Retinal pigment epithelial cell (primary cell): ENCODE measurements around the gene LRP2.

Source experiments
- DNase-seq: peaks from one replicate; pipeline ENCODE4 v3.0.0-alpha.2; 2010; ENCODE audit warnings: low read depth
- H3K4me3 ChIP-seq: 2 replicates; pipeline ENCODE4 v1.5.1; 2011; ENCODE audit warnings: mild to moderate bottlenecking, low read length, control low read depth, moderate library complexity
- CTCF ChIP-seq: conservative IDR thresholded peaks from 2 replicates; pipeline ENCODE4 v1.5.1; 2011; ENCODE audit warnings: low read depth, low read length, control low read depth, inconsistent platforms

The LRP2 gene

DNA sequence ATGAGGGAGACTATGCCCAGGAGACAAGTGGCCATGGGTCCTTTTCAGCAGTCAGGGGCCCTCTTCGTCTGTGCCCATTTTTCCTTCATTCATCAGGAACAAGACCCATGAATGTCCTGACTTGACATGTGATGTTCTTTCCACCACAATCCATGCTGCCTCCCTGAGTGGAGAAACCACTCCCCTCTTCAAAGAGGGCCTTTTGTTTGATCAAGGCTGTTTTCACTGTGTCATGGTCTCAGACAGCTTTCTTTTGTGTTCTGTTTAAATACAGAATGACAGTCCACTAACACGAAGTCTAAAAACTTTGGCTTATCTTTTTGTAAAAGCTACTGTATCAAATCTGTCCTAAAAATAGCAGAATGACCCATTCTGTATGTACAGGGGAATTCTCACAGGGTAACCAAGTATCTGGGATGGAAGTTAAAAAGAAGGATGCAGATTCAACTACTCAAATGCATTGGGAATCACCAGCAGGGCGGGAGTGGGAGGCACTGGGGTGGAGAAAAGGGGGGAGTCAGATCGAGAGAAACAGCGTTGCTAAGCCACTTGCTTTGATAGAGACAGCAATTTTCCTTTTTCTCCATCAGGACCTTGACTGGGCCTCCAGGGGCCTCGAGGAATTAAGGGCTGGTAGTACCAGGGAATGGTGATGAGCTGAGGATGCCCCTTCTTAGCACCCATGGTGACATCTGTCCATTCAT is 13.9 kb downstream of the LRP2 start:
- H3K4me3 ChIP-seq, result no peak overlapping the region
- DNase-seq, result no peak
- no peak for TF ChIP-seq CTCF

DNA sequence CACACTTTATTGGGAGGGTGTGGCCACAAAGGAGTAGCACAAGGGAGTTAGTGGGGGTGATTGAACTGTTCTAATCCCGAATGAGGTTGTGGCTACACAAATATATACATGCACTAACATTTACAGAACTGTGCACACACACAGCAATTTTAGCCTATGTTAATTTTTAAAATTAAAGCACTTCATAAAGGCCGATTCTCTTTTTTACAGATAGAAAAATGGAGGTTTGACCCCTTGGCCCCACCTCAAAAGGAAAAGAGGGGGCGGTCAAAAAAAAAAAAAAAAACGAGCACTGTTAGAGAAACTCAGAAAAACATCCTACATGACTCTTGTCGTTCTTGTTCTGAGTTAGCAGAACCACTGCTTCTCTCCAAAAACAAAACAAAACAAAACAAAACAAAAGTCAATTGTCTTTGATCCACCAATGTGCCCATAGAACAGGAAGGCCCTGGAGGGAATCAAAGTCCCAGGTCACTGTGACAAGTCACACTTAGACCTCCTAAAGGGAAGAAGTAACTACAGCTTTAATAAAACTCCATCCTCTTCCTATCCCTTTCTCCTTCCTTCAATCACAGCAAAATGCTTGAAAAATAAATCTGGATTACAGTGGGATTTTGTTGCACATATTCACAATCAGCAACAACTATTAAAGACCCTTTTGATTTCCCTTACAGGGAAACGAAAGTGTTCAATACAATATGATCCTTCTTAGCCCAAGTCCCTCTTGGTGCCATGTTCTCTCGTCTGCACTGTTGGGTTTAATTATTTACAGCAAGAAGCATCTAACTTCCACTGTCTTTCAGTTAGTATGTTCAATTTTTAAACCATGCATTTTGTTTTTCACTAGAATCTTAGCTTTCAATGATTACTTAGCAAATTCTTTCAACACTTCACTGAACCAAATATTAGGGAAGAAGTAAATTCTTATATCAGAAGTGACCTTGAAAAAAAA is 16.6 kb downstream of the LRP2 start:
- DNase-seq, result no peak
- H3K4me3 ChIP-seq, result no peak overlapping the region
- TF ChIP-seq CTCF, result no peak

DNA sequence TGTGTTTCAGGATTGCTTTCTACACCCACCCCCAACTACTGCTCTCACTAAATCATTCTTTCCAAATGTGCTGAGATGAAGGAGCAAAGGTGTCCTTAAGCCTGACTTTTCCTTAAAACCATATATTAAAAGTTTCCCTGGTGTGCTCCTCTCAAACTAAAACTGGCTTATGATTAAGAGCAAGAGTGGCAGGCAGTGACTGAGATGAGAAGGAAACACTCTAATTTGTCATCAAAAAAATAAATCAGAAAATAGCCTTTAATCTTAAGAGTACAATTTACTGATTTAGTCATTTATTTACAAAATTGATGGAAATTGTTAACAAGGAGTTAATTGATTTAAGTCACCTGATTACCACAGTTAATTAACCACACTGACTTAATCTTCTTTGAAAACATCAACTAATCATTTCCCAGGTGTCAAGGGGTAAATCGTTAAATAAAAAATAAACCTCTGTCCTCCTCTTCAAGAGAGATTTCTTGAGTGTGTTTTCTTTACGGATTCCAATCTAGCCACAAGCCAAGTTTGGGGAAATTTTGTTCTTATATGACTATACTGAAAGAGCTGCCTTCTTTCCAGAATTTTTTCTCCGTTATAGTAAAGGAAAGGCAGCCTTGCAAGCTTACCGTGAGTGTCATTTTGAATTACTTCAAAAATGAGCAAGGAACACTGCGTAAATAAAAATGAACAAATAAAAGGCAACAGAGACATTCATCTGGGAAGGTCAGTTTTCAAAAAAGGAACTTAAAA is 17.4 kb downstream of the LRP2 start:
- DNase-seq, result no peak
- no peak overlapping the region for H3K4me3 ChIP-seq
- no peak for TF ChIP-seq CTCF

DNA sequence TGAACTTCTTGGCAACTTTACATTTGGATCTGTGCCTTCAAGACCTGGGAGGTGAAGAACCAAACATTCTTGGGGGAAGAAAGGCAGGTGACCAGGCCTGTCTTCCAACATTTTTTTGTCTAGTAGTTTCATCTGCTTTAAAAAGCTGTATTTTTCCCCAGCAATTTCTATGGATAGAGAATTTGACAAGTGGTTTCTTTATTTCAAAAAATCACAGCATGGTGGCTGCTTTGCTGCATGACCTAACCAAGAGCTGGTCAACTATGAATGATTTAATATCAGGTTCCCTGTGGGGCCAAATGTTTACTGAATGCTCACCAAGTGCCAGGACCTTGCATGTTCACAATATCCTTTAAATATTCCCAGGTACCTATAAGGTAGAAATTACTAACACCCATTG is 19.1 kb downstream of the LRP2 start:
- H3K4me3 ChIP-seq, result no peak overlapping the region
- no peak for TF ChIP-seq CTCF
- no peak for DNase-seq

- no peak for DNase-seq
- no peak overlapping the region for H3K4me3 ChIP-seq
- TF ChIP-seq CTCF, result no peak
These were observed 22.7 kb downstream of the LRP2 start for GRCh38 chr2:169339657-169340056.

DNA sequence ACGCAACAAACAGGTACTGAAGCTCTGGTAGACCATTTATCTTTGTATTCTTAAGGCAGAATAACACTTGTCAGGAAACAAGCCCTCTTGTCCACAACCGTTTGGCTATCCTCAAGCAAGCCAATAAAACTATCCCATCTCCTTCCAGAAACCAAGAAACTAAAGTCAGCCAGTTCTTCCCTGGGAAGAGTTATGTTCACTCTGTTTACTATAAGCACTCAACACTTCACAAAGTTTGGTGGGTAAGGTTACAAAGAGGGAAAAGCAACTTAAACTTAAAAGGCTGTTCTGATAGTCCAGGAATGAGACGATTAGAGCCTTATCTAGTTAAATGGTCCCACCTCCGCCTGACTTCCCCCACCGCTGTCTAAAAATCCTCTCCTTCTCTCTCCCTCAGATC is 25.6 kb downstream of the LRP2 start:
- DNase-seq, result no peak
- no peak for TF ChIP-seq CTCF
- no peak overlapping the region for H3K4me3 ChIP-seq
